Kidney (tissue), 14 donors: ENCODE measurements around the gene KIAA2012. TPM values are rescaled to one million over a fixed set of nuclear protein-coding genes. Genes with fewer than 3 reads are reported as not detected.
A peak's percentile ranks its signal among the peaks of the same experiment; 100 is the strongest.

ENCODE experiments used
- DNase-seq, 5 donors: peaks; one replicate each; pipeline ENCODE4 v3.0.0-alpha.2; 2013 to 2020
- FAIRE-seq: peaks from 2 replicates; lab custom pipeline; 2012; peaks lifted over from hg19 to GRCh38; lab: Jason Lieb, UNC
- H3K27ac ChIP-seq, 2 donors: one replicate each; pipeline ENCODE4 v1.7.0; 2013; ENCODE audit warnings: low read depth in 2 of 2, low read length in 2 of 2, inconsistent platforms in 1 of 2
- H3K27me3 ChIP-seq: one replicate; pipeline ENCODE4 v1.7.1; 2013; ENCODE audit warnings: low read length, inconsistent platforms; ENCODE audit not compliant: control insufficient read depth, insufficient read depth
- H3K36me3 ChIP-seq, 3 donors: one replicate each; pipeline versions ENCODE4 v1.7.0 to v1.7.1; 2013; ENCODE audit warnings: low read length in 3 of 3, control low read depth in 1 of 3, inconsistent platforms in 1 of 3; ENCODE audit not compliant: insufficient read depth in 3 of 3, control insufficient read depth in 2 of 3
- H3K4me1 ChIP-seq, 3 donors: one replicate each; pipeline versions ENCODE4 v1.7.0 to v1.7.1; 2013; ENCODE audit warnings: low read length in 3 of 3, inconsistent platforms in 1 of 3, low read depth in 1 of 3; ENCODE audit not compliant: control insufficient read depth in 2 of 3, insufficient read depth in 2 of 3
- H3K4me3 ChIP-seq, 3 donors: one replicate each; pipeline versions ENCODE4 v1.7.0 to v1.8.1; 2013; ENCODE audit warnings: low read length in 3 of 3, control low read depth in 1 of 3, inconsistent platforms in 1 of 3
- H3K9ac ChIP-seq, 3 donors: one replicate each; pipeline versions ENCODE4 v1.7.0 to v1.7.1; 2013; ENCODE audit warnings: low read length in 3 of 3, control low read depth in 1 of 3, inconsistent platforms in 1 of 3
- H3K9me3 ChIP-seq, 3 donors: one replicate each; pipeline versions ENCODE4 v1.7.0 to v1.7.1; 2013; ENCODE audit warnings: low read length in 3 of 3, control low read depth in 1 of 3, inconsistent platforms in 1 of 3; ENCODE audit not compliant: control insufficient read depth in 2 of 3, insufficient read depth in 1 of 3
- CTCF ChIP-seq: IDR thresholded peaks from 3 replicates; pipeline ENCODE4 v1.5.1; 2012; ENCODE audit warnings: mild to moderate bottlenecking, moderate library complexity, borderline replicate concordance; ENCODE audit not compliant: insufficient read depth; ENCODE audit errors: extremely low read depth
- intact Hi-C: fragments of 100-400 bp; cut with DNase I; formaldehyde crosslinking; loops from one replicate; pipeline ENCODE4 v1.11.1; 2022
- polyA plus RNA-seq: library from polyadenylated mRNA; stranded (reverse); fragments of 350-450 nt; fragmentation: Illumina TruSeq; extraction: RNeasy Lipid Tissue Mini Kit (QIAGEN cat#74804); gene quantifications from one replicate; pipeline ENCODE4 v1.2.3, GENCODE V29; 2014; ENCODE audit warnings: low read depth, low replicate concordance; ENCODE audit not compliant: insufficient read depth
- total RNA-seq: library from RNA; stranded (reverse); fragmentation: NEBNext Ultra II Directional; extraction: Animal tissue kit (Norgen Biotek cat#: 25700); gene quantifications from one replicate; pipeline ENCODE4 v1.2.1, GENCODE V29; 2021
- donor health status: control.
- donor health status: control.
- donor health status: control.
- donor health status: control.
- donor health status: control.
- donor health status: DM: yes; HTN: yes; CAD: no.
- donor health status: Normal renal cell carcinoma (clear cell type).

The KIAA2012 gene
- total and polyA plus RNA-seq, 2 donors from 2014 or later: not detected

GRCh38 chr2:202129841-202130240 lies 56.8 kb downstream of the KIAA2012 start:
- H3K27ac ChIP-seq: no peak overlapping the region
- peak in 1 of 5 donors; percentile 14 for DNase-seq
- no peaks in the 10 kb centered on the region for H3K9me3 ChIP-seq
- peaks cover 0 to 2% (median 0%) of the 10 kb centered on the region in 3 donors for H3K4me1 ChIP-seq
- FAIRE-seq: no peak
- intact Hi-C loops: no loop called here
- no peak overlapping the region for H3K4me3 ChIP-seq
- no peaks in the 10 kb centered on the region for H3K27me3 ChIP-seq
- no peaks in the 10 kb centered on the region for H3K36me3 ChIP-seq
- no peak overlapping the region for H3K9ac ChIP-seq
- no peak for TF ChIP-seq CTCF

GRCh38 chr2:202133200-202133908 lies 60.3 kb downstream of the KIAA2012 start:
- Histone ChIP-seq H3K27me3 (no peaks in the 10 kb centered on the region), H3K36me3 (no peaks in the 10 kb centered on the region), H3K27ac (no peak overlapping the region), H3K9me3 (no peaks in the 10 kb centered on the region), H3K4me1 (no peaks in the 10 kb centered on the region), H3K4me3 (no peak overlapping the region), H3K9ac (no peak overlapping the region)
- TF ChIP-seq CTCF: no peak
- FAIRE-seq (no peak), DNase-seq (peak in 2 of 5 donors; percentile 63 to 89)
- intact Hi-C loops: no loop called here

GRCh38 chr2:202133909-202134265 lies 60.8 kb downstream of the KIAA2012 start:
- intact Hi-C loops: no loop called here
- FAIRE-seq: no peak

More at GRCh38 chr2:202133909-202134265, 60.8 kb downstream of the KIAA2012 start:
- no peak overlapping the region for H3K9ac ChIP-seq
- H3K4me1 ChIP-seq: no peaks in the 10 kb centered on the region
- peak in 1 of 5 donors; percentile 84 for DNase-seq
- TF ChIP-seq CTCF: no peak
- H3K4me3 ChIP-seq: no peak overlapping the region
- no peaks in the 10 kb centered on the region for H3K27me3 ChIP-seq
- H3K9me3 ChIP-seq: no peaks in the 10 kb centered on the region
- H3K27ac ChIP-seq: peak overlapping the region in 1 of 2 donors; percentile 13
- no peaks in the 10 kb centered on the region for H3K36me3 ChIP-seq
